WI38 (cell line): ENCODE data around the gene HERC6.

ENCODE experiments used
- H3K4me3 ChIP-seq: 2 replicates; pipeline ENCODE4 v1.5.1; 2011; ENCODE audit warnings: low read depth, mild to moderate bottlenecking, control low read depth, low read length
- TF ChIP-seq, protein P1 (sequence below): IDR thresholded peaks from 2 replicates; pipeline ENCODE4 v1.5.1; 2012; ENCODE audit warnings: low read depth, mild to moderate bottlenecking, control low read depth, low read length

HERC6 gene

DNA sequence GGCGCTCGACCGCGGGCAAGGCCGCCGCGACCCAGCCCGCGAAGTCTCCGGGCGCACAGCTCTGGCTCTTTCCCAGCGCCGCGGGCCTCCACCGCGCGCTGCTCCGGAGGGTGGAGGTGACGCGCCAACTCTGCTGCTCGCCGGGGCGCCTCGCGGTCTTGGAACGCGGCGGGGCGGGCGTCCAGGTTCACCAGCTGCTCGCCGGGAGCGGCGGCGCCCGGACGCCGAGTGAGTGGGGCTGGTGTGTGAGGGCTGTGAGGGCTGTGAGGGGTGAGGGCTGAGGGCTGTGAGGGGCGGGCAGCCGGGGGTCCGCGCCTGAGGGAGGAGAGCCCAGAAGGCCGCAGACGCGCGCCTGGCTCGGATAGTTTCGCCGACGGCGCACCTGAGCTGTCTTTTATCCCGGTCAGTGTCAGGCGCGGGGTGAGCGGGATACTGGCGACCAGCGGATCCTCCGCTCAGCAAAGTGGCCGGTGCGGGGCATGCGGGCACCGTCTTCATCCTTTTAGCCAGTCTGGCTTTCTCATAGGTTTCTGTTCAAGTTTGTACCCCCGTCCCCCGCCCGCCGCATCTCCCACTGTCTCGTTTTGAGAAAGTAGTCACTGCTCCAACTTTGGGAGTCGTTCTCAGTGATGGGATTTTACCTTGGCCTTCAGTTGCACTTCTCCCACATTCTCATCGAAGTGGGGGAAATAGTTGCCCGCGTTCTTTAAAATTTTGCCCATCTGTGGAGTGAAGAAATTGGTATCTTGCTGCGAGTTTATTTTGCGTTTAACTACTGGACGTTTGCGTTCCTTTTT lies 78.9 kb downstream of the HERC6 start:
- TF ChIP-seq, protein P1, sequence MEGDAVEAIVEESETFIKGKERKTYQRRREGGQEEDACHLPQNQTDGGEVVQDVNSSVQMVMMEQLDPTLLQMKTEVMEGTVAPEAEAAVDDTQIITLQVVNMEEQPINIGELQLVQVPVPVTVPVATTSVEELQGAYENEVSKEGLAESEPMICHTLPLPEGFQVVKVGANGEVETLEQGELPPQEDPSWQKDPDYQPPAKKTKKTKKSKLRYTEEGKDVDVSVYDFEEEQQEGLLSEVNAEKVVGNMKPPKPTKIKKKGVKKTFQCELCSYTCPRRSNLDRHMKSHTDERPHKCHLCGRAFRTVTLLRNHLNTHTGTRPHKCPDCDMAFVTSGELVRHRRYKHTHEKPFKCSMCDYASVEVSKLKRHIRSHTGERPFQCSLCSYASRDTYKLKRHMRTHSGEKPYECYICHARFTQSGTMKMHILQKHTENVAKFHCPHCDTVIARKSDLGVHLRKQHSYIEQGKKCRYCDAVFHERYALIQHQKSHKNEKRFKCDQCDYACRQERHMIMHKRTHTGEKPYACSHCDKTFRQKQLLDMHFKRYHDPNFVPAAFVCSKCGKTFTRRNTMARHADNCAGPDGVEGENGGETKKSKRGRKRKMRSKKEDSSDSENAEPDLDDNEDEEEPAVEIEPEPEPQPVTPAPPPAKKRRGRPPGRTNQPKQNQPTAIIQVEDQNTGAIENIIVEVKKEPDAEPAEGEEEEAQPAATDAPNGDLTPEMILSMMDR: no peak
- H3K4me3 ChIP-seq: peak overlapping the region; percentile 61

DNA sequence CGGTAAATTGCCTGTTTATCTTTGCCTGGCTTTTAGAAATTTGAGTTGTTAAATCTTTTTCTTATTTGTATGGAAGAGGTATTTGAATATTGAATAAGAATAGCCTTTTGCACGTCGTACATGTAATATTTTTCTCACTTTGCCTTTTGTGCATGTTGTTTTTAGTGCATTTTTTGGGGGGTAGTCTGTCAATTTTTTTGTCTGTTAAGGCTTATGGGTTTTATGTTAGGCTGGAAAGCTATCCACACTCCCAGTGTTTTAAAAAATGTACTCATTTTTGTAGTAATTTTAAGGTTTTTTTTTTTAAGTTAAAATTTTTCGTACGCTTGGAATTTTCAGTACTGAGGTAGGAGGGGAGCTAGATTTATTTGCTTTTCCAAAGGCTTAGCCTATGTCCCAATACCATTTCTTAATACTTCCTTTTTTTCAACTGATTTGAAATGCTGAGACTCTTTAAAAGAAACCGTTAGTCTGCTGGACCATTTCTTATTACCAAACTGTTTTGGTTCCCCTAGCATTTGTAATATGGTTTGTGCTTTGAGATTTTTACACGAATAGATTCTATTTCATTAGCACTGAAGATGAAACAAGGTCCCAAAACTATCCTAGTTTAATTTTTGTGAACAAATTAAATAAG lies 79.6 kb downstream of the HERC6 start:
- TF ChIP-seq, protein P1: no peak
- H3K4me3 ChIP-seq: no peak overlapping the region

DNA sequence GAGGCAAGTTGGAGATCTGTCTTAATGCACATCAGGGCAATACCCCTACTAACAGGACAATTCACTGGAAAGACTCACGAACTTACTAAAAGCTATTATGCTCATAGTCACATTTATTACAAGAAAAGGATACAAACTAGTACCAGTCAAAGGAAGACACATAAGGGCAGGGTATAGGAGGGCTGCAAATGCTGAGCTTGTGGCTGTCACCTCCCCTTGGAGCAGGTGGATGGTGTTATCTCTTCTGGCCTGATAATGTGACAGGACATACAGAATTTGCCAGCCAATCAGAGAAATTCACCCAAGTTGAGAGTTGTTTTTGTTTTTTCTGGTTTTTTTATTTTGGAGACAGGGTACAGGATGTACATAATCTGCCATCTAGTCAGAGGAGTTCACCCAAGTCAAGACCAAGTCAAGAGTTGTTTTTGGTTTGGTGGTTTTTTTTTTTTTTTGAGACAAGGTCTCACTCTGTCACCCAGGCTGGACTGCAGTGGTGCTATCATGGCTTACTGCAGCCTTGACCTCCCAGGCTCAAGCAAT lies 87.1 kb downstream of the HERC6 start:
- no peak overlapping the region for H3K4me3 ChIP-seq
- TF ChIP-seq, protein P1: no peak

DNA sequence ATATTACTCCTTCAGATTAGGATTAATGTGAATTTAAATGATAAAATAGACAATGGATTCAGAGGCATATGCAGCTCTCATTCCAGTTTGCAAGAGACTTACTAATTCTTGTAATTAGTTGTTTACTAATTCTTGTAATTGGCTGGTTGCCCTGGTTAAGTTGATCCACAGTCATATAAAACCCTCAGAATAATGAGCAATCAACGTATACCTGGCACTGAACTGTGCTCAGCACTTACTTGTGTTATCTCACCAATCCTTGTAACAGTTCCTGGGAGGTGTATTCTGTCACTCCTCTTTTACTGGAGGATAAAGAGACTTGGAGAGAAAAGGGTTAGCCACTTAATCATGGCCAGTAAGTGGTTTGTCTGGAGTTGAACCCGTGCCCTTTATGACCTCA lies 88.7 kb downstream of the HERC6 start:
- H3K4me3 ChIP-seq: no peak overlapping the region
- TF ChIP-seq, protein P1: no peak

DNA sequence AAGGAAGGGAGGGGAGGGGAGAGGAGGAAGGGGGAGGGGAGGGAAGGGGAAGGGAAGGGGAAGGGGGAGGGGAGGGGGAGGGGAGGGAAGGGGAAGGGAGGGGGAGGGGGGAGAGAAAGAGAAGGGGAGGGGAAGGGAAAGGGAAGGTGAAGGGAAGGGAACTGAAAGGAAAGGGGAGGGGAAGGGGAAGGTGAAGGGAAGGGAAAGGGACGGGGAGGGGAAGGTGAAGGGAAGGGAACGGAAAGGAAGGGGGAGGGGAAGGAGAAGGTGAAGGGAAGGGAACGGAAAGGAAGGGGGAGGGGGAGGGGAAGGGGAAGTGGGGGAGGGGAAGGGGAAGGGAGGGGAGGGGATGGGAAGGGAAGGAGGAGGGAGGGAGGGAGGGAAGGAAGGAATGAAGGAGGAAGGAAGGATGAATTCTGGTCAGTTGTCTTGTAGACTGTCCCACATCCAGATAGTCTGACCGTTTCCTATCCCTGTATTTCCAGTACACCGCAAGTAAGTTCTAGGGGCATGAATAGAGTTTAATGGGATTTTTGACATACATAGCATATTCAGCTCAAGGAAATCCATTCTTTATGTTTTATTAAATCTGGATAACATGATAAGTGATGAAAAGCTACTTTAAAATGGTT lies 98.7 kb downstream of the HERC6 start:
- TF ChIP-seq, protein P1: no peak
- H3K4me3 ChIP-seq: no peak overlapping the region

DNA sequence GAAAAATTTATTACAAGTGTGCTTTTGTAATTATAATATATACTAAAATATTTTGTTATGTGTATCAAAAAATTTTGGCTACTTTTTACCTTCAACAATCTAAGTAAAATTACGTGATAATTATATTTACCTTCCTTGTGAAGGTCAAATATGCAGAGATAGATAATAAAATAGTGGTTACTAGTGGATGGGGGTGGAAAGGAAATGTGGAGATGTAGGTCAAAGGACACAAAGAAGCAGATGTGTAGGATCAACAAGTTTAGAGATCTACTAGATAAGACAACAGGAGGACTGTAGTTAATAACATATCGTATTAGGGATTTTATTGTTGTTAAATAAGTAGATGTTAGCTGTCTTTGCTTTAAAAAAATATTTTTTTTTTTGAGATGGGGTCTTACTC lies 99.6 kb downstream of the HERC6 start:
- TF ChIP-seq, protein P1: no peak
- H3K4me3 ChIP-seq: no peak overlapping the region
